Skeletal muscle tissue (tissue), 4 donors: ENCODE measurements around the gene AK5. TPM values are rescaled to one million over a fixed set of nuclear protein-coding genes. Genes with fewer than 3 reads are reported as not detected.

Experiments used
- H3K27ac ChIP-seq: one replicate; pipeline ENCODE4 v1.7.0; 2013; ENCODE audit warnings: mild to moderate bottlenecking, low read depth, low read length, inconsistent platforms
- H3K27me3 ChIP-seq, 3 donors: one replicate each; pipeline ENCODE4 v1.7.0; 2013; ENCODE audit warnings: low read length in 3 of 3; ENCODE audit not compliant: control insufficient read depth in 3 of 3, insufficient read depth in 3 of 3
- H3K36me3 ChIP-seq, 3 donors: one replicate each; pipeline ENCODE4 v1.7.0; 2013; ENCODE audit warnings: low read length in 3 of 3; ENCODE audit not compliant: control insufficient read depth in 3 of 3, insufficient read depth in 3 of 3
- H3K4me1 ChIP-seq, 3 donors: one replicate each; pipeline ENCODE4 v1.7.0; 2013; ENCODE audit warnings: low read length in 3 of 3, mild to moderate bottlenecking in 3 of 3; ENCODE audit not compliant: control insufficient read depth in 3 of 3, insufficient read depth in 3 of 3
- H3K4me3 ChIP-seq, 3 donors: one replicate each; pipeline ENCODE4 v1.7.0; 2013; ENCODE audit warnings: low read length in 3 of 3
- H3K9ac ChIP-seq, 3 donors: one replicate each; pipeline ENCODE4 v1.7.0; 2013; ENCODE audit warnings: low read length in 3 of 3, mild to moderate bottlenecking in 3 of 3, moderate library complexity in 2 of 3, low read depth in 1 of 3
- H3K9me3 ChIP-seq, 3 donors: one replicate each; pipeline ENCODE4 v1.7.0; 2013; ENCODE audit warnings: low read length in 3 of 3; ENCODE audit not compliant: control insufficient read depth in 3 of 3
- total RNA-seq: library from RNA; depleted of rRNA; stranded (reverse); fragments of >200 nt; gene quantifications from one replicate; pipeline ENCODE4 v1.2.3, GENCODE V29; 2014
- donor health status: Osteomylitis.

AK5 gene
- total RNA-seq, 1 donor from 2014 or later, result 11.5 TPM

- no peak overlapping the region for H3K27ac ChIP-seq
- no peak overlapping the region for H3K9ac ChIP-seq
- no peaks in the 10 kb centered on the region for H3K4me1 ChIP-seq
- H3K27me3 ChIP-seq, result no peaks in the 10 kb centered on the region
- H3K4me3 ChIP-seq, result no peak overlapping the region
- H3K36me3 ChIP-seq, result no peaks in the 10 kb centered on the region
- no peaks in the 10 kb centered on the region for H3K9me3 ChIP-seq
Observed at GRCh38 chr1:77313491-77313890, 31.7 kb downstream of the AK5 start.

GRCh38 chr1:77316006-77316405, 34.2 kb downstream of the AK5 start:
- H3K9me3 ChIP-seq, result no peaks in the 10 kb centered on the region
- H3K36me3 ChIP-seq, result no peaks in the 10 kb centered on the region
- H3K27me3 ChIP-seq, result no peaks in the 10 kb centered on the region
- H3K9ac ChIP-seq, result no peak overlapping the region
- no peak overlapping the region for H3K4me3 ChIP-seq
- no peak overlapping the region for H3K27ac ChIP-seq
- no peaks in the 10 kb centered on the region for H3K4me1 ChIP-seq

GRCh38 chr1:77316966-77317365, 35.1 kb downstream of the AK5 start:
- Histone ChIP-seq H3K9me3 (no peaks in the 10 kb centered on the region), H3K27me3 (no peaks in the 10 kb centered on the region), H3K36me3 (no peaks in the 10 kb centered on the region), H3K27ac (no peak overlapping the region), H3K9ac (no peak overlapping the region), H3K4me3 (no peak overlapping the region), H3K4me1 (no peaks in the 10 kb centered on the region)

GRCh38 chr1:77319036-77319705, 37.4 kb downstream of the AK5 start:
- Histone ChIP-seq H3K9ac (no peak overlapping the region), H3K27ac (no peak overlapping the region), H3K36me3 (no peaks in the 10 kb centered on the region), H3K4me1 (no peaks in the 10 kb centered on the region), H3K27me3 (no peaks in the 10 kb centered on the region), H3K4me3 (no peak overlapping the region), H3K9me3 (no peaks in the 10 kb centered on the region)

GRCh38 chr1:77322061-77322900, 40.5 kb downstream of the AK5 start:
- H3K9me3 ChIP-seq, result no peaks in the 10 kb centered on the region
- H3K36me3 ChIP-seq, result no peaks in the 10 kb centered on the region
- no peaks in the 10 kb centered on the region for H3K4me1 ChIP-seq
- H3K27ac ChIP-seq, result no peak overlapping the region
- H3K27me3 ChIP-seq, result no peaks in the 10 kb centered on the region
- no peak overlapping the region for H3K4me3 ChIP-seq
- no peak overlapping the region for H3K9ac ChIP-seq

- Histone ChIP-seq H3K27ac (no peak overlapping the region), H3K27me3 (no peaks in the 10 kb centered on the region), H3K4me1 (no peaks in the 10 kb centered on the region), H3K4me3 (no peak overlapping the region), H3K9ac (no peak overlapping the region), H3K9me3 (no peaks in the 10 kb centered on the region), H3K36me3 (no peaks in the 10 kb centered on the region)
Observed at GRCh38 chr1:77333501-77333900, 51.7 kb downstream of the AK5 start.

- Histone ChIP-seq H3K27me3 (no peaks in the 10 kb centered on the region), H3K36me3 (no peaks in the 10 kb centered on the region), H3K9ac (no peak overlapping the region), H3K27ac (no peak overlapping the region), H3K4me3 (no peak overlapping the region), H3K9me3 (no peaks in the 10 kb centered on the region), H3K4me1 (no peaks in the 10 kb centered on the region)
Observed at GRCh38 chr1:77336729-77337128, 54.9 kb downstream of the AK5 start.

GRCh38 chr1:77339326-77339725, 57.5 kb downstream of the AK5 start:
- H3K27me3 ChIP-seq, result no peaks in the 10 kb centered on the region
- no peaks in the 10 kb centered on the region for H3K4me1 ChIP-seq
- H3K27ac ChIP-seq, result no peak overlapping the region
- no peaks in the 10 kb centered on the region for H3K36me3 ChIP-seq
- H3K4me3 ChIP-seq, result no peak overlapping the region
- H3K9me3 ChIP-seq, result no peaks in the 10 kb centered on the region
- H3K9ac ChIP-seq, result no peak overlapping the region

- H3K4me3 ChIP-seq, result no peak overlapping the region
- no peaks in the 10 kb centered on the region for H3K36me3 ChIP-seq
- no peaks in the 10 kb centered on the region for H3K9me3 ChIP-seq
- no peaks in the 10 kb centered on the region for H3K27me3 ChIP-seq
- no peak overlapping the region for H3K9ac ChIP-seq
- no peaks in the 10 kb centered on the region for H3K4me1 ChIP-seq
- H3K27ac ChIP-seq, result no peak overlapping the region
Observed at GRCh38 chr1:77341195-77341594, 59.4 kb downstream of the AK5 start.

- Histone ChIP-seq H3K27ac (no peak overlapping the region), H3K27me3 (no peaks in the 10 kb centered on the region), H3K9ac (no peak overlapping the region), H3K36me3 (no peaks in the 10 kb centered on the region), H3K4me1 (no peaks in the 10 kb centered on the region), H3K9me3 (no peaks in the 10 kb centered on the region), H3K4me3 (no peak overlapping the region)
Observed at GRCh38 chr1:77342745-77343144, 60.9 kb downstream of the AK5 start.
